GM19240 (cell line): ENCODE data around the gene LGALS4.
"Not testable (repeated sequence)": the region's sequence is repeated elsewhere in the genome, so short reads cannot be mapped to it uniquely, and the experiment has no call there.

ENCODE experiments used
- DNase-seq: peaks from one replicate; pipeline ENCODE4 v3.0.0; 2011; ENCODE audit warnings: low spot score; ENCODE audit not compliant: insufficient read length

Gene LGALS4

DNA sequence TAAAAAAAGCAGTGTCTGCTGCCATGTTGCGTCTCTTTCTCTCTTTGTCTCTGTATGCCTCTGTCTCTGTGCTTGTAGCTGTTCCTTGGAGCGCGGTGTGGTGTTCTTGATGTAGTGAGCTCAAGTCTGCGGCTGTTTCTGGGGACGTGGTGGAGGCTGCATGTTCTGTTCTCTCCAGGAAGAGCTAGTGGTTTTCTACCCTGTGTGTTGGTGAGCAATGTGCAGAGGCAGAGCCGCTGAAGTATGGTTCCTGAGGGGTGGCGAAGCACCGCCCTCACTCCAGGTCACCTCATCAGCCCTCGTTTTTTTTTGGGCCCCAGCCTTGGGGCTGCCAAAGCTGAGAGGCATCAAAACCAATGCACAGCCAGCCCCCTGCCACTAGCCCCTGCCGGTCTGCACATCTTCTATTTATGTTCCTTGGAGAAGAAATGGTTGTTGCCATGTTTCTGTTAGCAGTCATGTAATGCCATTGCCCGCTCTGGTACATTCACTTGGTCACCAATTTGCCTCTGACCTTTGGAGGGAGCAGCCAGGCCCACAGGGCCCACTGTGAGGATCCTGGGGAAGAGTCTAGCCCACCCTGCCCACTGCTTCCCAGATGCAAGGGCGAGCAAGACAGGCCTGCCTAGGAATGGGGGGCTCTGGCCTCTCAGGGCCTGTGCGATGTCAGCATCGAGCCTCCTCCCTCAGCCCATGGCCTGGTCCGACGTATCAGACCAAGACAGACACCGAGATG, 29.9 kb upstream of the LGALS4 start:
- DNase-seq = no peak

GRCh38 chr19:38841787-38842438, 29.2 kb upstream of the LGALS4 start:
- no peak for DNase-seq

DNA sequence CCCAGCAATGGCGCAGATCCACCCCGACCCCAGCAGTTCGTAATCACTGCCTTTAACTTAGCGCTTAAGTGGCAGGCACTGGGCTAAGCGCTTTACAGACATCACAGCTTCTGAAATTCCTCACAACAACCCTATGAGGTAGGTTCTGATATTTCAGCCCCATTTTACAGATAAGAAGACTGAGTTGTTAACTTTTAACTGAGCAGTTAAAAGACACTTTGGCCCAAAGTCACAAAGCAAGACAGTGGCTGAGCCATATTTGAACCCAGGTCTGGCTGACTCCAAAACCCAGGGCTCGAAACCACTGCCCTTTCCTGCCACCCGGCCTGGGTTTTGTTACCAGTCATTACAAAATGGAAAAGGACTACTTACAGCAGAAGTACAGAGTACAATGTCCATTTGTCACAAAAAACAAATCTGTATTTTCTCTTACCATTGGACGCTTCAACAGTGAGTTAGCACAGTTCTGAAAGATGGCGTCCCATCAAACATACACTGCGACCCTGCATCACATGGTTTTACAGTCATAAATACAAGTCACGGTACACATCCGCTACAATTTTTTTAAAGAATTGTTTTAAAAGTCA, 28.5 kb upstream of the LGALS4 start:
- DNase-seq = no peak

GRCh38 chr19:38840583-38840968, 27.8 kb upstream of the LGALS4 start:
- DNase-seq = no peak

DNA sequence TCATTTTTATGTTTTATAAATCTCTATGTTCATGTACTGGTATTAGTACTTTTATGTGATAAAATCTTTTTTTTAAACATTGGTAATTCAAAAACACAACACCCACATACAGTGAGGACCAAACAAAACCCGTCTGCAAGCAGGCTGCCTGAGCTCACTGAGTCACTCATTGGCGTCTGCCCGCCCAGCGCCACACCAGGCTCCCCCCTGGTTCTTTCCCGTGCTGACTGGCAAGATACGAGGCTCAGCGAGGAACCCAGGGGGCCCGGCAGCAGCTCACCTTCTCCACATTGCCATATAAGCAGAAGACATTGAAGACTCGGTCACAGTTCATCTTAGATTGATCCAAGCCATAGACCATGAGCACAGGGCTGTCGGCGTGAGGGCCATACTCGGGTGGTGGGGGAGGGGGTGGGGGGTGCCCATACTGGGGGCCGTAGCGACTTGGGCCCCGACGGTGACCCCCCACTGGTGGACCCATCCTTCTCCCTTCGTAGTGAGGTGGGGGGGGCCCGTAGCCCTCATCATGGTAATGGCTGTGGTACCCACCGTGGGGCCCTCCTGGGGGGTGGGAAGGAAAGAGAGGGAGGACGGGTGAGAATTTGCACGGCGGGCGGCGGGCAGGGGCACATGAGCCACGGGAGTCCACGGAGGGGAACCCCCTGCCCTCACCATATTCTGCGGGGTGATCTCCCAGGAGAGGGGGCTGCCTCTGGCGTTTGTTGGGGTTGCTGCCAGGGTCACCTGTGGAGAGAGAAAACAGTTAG, 27.3 kb upstream of the LGALS4 start:
- no peak for DNase-seq

GRCh38 chr19:38838986-38839761, 26.4 kb upstream of the LGALS4 start:
- no peak for DNase-seq

GRCh38 chr19:38838208-38838985, 25.7 kb upstream of the LGALS4 start:
- no peak for DNase-seq

DNA sequence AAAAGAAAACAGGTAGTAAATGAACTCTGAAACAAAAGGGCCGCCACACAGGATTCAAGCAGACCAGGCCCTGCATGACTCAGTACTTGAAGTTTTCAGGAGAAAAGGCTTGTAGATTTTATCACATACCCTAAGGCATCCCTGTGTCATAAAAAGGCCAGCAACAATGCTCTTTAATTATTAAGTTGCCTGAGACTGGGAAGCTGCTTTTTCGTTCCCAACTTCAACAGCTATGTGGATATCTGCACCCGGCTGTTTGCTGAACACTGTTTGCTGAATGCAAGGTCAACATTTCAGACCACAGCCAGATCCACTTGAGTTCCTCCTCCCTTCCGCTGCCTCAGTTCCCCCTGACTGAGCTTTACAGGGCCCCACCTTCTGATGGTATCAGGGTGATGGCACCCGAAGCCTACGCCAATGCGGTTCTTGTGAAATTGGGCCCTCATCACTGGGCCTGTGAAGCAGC, 24.9 kb upstream of the LGALS4 start:
- DNase-seq = no peak

- no peak for DNase-seq
Observed at GRCh38 chr19:38836983-38837626, 24.4 kb upstream of the LGALS4 start.

DNA sequence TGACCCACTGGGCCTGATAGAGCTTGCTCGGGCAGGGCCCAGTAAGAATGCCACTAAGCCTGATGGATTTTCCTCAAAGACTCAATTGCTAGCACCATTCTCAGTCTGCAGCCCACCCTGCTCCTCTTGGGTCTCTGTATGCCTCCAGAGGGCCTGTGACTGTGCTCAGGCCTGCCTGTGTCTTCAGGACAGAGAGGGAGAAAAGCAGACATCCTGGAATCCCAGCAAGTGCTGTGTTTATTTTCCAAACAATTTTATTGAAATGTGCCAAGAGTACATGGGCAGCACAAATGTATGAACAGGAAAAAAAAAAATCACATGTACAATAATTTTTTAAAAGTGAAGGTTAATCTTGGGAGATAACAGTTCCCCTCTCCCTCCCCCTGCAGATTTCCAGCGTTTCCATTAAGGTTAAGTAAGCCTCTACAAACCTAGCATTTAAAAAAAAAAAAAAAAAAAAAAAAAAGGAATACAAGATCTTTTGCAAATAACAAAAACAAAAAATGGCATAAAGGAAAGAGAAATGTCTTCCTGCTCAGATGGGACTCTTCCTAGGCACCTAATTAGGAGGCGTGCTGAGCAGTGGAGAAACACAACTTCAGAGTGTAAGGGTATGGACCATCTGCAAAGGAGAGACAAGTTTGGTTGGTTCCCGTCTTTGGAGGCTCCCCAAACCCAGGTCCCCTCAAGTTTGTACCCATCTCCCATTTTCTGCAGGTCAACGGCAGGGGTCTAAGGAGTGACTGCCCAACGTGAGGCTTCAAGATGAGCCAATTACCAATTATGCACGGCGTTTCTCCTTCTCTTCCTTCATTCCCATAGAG, 23.6 kb upstream of the LGALS4 start:
- no peak for DNase-seq

DNA sequence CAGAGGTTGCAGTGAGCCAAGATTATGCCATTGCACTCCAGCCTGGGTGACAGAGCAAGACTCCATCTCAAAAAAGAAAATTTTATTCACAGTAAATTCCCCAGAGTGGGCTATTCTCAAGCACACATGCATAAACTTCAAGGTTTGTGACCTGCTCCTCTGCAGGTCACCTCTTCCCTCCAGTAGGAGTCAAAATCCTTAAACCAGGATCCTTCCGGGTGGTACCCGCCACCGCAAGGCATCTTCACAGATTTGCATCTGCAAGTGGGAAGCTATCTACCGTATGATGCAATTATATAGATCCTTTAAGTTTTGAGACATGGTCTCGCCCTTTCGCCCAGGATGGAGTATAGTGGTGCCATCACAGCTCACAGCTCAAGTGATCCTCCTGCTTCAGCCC, 21.8 kb upstream of the LGALS4 start:
- no peak for DNase-seq

- DNase-seq = no peak
Observed at GRCh38 chr19:38834104-38834490, 21.4 kb upstream of the LGALS4 start.

DNA sequence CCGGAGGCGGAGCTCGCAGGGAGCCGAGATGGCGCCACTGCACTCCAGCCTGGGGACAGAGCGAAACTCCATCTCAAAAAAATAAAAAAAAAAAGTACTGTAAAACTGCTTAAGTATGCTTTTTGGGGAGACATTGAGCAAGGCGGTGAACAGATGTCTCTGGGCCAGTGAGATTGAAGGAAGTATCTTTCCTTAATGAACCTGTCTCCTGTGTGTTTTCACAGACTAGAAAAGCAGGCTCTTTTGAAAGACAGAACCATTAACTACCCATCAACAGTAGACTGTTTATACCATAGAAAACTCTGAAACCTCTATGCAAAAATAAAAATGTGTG, 20.3 kb upstream of the LGALS4 start:
- no peak for DNase-seq

DNA sequence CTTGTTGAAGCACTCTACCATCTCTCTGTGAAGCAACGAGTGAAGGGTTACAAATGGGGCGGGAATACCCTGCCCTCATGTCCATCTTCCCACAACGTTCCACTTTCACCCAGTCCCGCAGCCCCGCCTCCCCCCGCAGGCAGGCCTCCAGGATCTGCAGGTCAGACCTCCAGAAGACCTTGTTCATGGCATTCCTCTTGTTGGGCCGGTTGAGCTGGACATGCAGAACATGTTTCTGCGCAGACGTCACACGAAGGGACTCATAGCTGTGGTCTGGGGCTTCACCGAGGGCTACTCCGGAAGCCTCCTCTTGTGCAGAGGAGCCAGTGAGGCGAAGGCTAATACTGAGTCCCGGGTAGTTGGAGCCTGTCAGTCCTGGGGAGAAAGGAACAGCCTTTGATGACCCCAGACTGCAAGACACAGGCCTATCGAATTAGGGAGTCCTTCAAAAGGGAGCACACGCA, 18.4 kb upstream of the LGALS4 start:
- DNase-seq = peak; percentile 73

DNA sequence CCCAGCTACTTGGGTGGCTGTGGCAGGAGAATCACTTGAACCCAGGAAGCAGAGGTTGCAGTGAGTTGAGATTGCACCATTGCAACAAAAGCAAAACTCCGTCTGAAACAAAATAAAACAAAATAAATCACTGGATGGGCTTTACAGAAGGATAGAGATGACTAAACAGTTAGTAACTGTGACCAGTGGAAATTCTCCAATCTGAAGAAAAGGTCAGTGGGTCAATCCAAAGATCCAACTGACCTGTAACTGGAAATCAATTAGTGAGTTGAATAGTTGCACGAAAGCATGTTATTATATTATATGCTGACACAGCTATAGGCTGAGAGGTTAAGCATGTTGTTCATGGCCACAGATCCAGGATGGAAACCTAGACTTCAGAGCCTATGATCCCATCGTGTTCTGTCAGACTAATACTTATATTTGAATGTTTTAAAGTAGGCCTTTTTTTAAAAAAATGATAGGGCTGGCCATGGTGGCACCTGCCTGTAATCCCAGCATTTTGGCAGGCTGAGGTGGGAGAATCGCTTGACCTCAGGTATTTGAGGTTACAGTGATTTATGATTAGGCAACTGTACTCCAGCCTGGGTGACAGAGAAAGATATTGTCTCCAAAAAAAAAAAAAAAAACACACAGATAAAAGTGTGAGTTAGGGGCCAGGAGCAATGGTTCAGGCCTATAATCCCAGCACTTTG, 17.4 kb upstream of the LGALS4 start:
- DNase-seq = no peak

- DNase-seq = not testable (repeated sequence)
Observed at GRCh38 chr19:38829203-38829602, 16.5 kb upstream of the LGALS4 start.

GRCh38 chr19:38826856-38827551, 14.3 kb upstream of the LGALS4 start:
- no peak for DNase-seq

DNA sequence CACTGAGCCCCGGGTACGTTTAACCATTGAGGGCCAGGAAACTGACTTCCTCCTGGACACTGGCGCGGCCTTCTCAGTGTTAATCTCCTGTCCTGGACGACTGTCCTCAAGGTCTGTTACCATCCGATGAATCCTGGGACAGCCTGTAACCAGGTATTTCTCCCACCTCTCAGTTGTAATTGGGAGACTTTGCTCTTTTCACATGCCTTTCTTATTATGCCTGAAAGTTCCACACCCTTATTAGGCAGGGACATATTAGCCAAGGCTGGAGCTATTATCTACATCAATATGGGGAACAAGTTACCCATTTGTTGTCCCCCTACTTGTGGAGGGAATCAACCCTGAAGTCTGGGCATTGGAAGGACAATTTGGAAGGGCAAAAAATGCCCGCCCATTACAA, 13.2 kb upstream of the LGALS4 start:
- not testable (repeated sequence) for DNase-seq
